Tibial artery (tissue), 4 donors: ENCODE measurements around the gene RAB4A.

Source experiments
- DNase-seq, 2 donors: peaks; one replicate each; pipeline ENCODE4 v3.0.0-alpha.2; 2019
- H3K27ac ChIP-seq, 2 donors: fragments of 200-600 bp; sonication (generic) in 1 of 2; 1 replicate in 1 of 2; 2 replicates in 1 of 2; pipeline ENCODE4 v1.5.1; 2018 to 2019; ENCODE audit warnings: mild to moderate bottlenecking in 1 of 2
- H3K27me3 ChIP-seq, 2 donors: fragments of 200-600 bp; sonication (generic) in 1 of 2; one replicate each; pipeline versions ENCODE4 v1.5.1 to v1.6.0; 2016 to 2019
- H3K36me3 ChIP-seq, 3 donors: fragments of 200-600 bp; sonication (generic) in 2 of 3; one replicate each; pipeline ENCODE4 v1.5.1; 2016 to 2019; ENCODE audit warnings: mild to moderate bottlenecking in 2 of 3
- H3K4me1 ChIP-seq, 4 donors: fragments of 200-600 bp; sonication (generic) in 2 of 4; 1 replicate in 3 of 4; 2 replicates in 1 of 4; pipeline ENCODE4 v1.5.1; 2016 to 2019
- H3K4me3 ChIP-seq, 2 donors: fragments of 200-600 bp; sonication (generic) in 1 of 2; 1 replicate in 1 of 2; 2 replicates in 1 of 2; pipeline ENCODE4 v1.5.1; 2018 to 2019; ENCODE audit warnings: mild to moderate bottlenecking in 2 of 2
- H3K9me3 ChIP-seq, 3 donors: fragments of 200-600 bp; sonication (generic) in 1 of 3; one replicate each; pipeline ENCODE4 v1.5.1; 2016 to 2019
- CTCF ChIP-seq, 2 experiments: fragments of 200-600 bp in 1 of 2; fragments of 450-650 bp in 1 of 2; IDR thresholded peaks; one replicate each; pipeline ENCODE4 v1.5.1; 2017 to 2019; ENCODE audit warnings: antibody characterized with exemption in 2 of 2, mild to moderate bottlenecking in 1 of 2, moderate library complexity in 1 of 2
- intact Hi-C: fragments of 100-400 bp; cut with DNase I; formaldehyde crosslinking; loops from one replicate; pipeline ENCODE4 v1.15.0; 2023; ENCODE audit warnings: low total_unique reads

RAB4A gene

GRCh38 chr1:229226796-229227195, 44.1 kb upstream of the RAB4A start:
- intact Hi-C loops: loop anchor here (10.0 kb wide), 1 partner anchor 562 kb away; no protein-coding TSS in a partner anchor
- no peak overlapping the region for H3K4me3 ChIP-seq
- DNase-seq: no peak
- no peaks in the 10 kb centered on the region for H3K36me3 ChIP-seq
- no peaks in the 10 kb centered on the region for H3K9me3 ChIP-seq
- no peak for TF ChIP-seq CTCF (IDR thresholded peaks at IDR 0.05)
- H3K27me3 ChIP-seq: no peaks in the 10 kb centered on the region
- no peak overlapping the region for H3K27ac ChIP-seq
- peaks cover 0 to 48% (median 26%) of the 10 kb centered on the region in 4 donors for H3K4me1 ChIP-seq

- intact Hi-C loops: loop anchor here (10.0 kb wide), 1 partner anchor 563 kb away; no protein-coding TSS in a partner anchor
- Histone ChIP-seq H3K4me3 (no peak overlapping the region), H3K4me1 (peaks cover 0 to 42% (median 22%) of the 10 kb centered on the region in 4 donors), H3K27me3 (no peaks in the 10 kb centered on the region), H3K36me3 (no peaks in the 10 kb centered on the region), H3K27ac (no peak overlapping the region), H3K9me3 (no peaks in the 10 kb centered on the region)
- peak; percentile 77 to 85 for DNase-seq
- peak; percentile 78 to 86 for TF ChIP-seq CTCF (IDR thresholded peaks at IDR 0.05)
Observed at GRCh38 chr1:229227298-229227919, 43.5 kb upstream of the RAB4A start.

GRCh38 chr1:229228522-229228921, 42.4 kb upstream of the RAB4A start:
- H3K9me3 ChIP-seq: no peaks in the 10 kb centered on the region
- intact Hi-C loops: loop anchor here (10.0 kb wide), 1 partner anchor 564 kb away; no protein-coding TSS in a partner anchor
- no peaks in the 10 kb centered on the region for H3K36me3 ChIP-seq
- no peak for DNase-seq
- H3K27ac ChIP-seq: no peak overlapping the region
- no peak for TF ChIP-seq CTCF (IDR thresholded peaks at IDR 0.05)
- no peak overlapping the region for H3K4me3 ChIP-seq
- H3K27me3 ChIP-seq: no peaks in the 10 kb centered on the region
- peaks cover 0 to 38% (median 21%) of the 10 kb centered on the region in 4 donors for H3K4me1 ChIP-seq

GRCh38 chr1:229229137-229229720, 41.7 kb upstream of the RAB4A start:
- no peak for DNase-seq
- intact Hi-C loops: loop anchor here (10.0 kb wide), 1 partner anchor 564 kb away; no protein-coding TSS in a partner anchor
- peaks cover 0 to 38% (median 21%) of the 10 kb centered on the region in 4 donors for H3K4me1 ChIP-seq

GRCh38 chr1:229229721-229230139, 41.2 kb upstream of the RAB4A start:
- H3K27me3 ChIP-seq: no peaks in the 10 kb centered on the region
- DNase-seq: peak; percentile 87 to 89
- peak overlapping the region in 1 of 2 donors; percentile 4 for H3K4me3 ChIP-seq
- H3K4me1 ChIP-seq: peaks cover 0 to 38% (median 21%) of the 10 kb centered on the region in 4 donors
- intact Hi-C loops: loop anchor here (5.0 to 10.0 kb wide), 2 partner anchors 492 to 565 kb away; partner anchors contain the start of gene RHOU
- no peaks in the 10 kb centered on the region for H3K36me3 ChIP-seq
- TF ChIP-seq CTCF (IDR thresholded peaks at IDR 0.05): no peak
- peak overlapping the region; percentile 35 to 41 for H3K27ac ChIP-seq
- no peaks in the 10 kb centered on the region for H3K9me3 ChIP-seq

More at GRCh38 chr1:229229137-229229720, 41.7 kb upstream of the RAB4A start:
- no peaks in the 10 kb centered on the region for H3K36me3 ChIP-seq
- no peak for TF ChIP-seq CTCF (IDR thresholded peaks at IDR 0.05)
- no peaks in the 10 kb centered on the region for H3K27me3 ChIP-seq
- H3K4me3 ChIP-seq: peak overlapping the region in 1 of 2 donors; percentile 4
- H3K9me3 ChIP-seq: no peaks in the 10 kb centered on the region
- H3K27ac ChIP-seq: peak overlapping the region; percentile 35 to 41
